ENCODE measurements around the gene MCTP1.

DNA sequence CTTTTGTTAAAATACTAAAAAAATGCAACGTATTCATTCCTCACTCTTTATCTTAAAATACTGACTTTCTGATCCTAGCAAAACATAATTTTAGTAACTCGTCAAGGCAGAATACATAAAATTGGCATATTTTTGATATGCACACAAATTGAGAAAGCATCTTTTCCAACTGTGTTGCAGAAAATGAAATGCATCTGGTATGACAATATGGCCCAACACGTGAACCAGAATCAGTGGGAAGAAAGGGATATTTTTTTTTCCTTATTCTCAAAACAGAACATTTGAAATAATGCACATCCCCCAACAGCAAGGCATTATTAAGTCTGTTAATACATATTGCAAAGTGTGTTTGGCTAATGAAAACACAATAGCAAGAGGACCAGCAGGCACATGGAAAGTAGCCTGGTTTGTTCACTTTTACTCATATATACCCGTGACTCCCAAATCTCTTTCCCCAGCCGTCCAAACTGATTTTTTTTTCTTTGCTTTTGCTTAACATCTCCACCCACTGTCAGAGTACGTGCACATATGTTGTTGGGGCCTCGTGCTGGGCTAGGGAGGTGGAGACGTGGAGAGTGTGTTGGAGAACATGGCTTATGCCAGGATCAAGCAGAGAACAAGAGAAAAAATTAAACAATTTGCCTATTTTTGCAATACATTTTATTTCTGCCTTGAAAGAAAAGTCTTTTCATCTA is 4.3 kb downstream of the MCTP1 start:
- TF ChIP-seq BACH2 (CRISPR knock-in tag; IDR thresholded peaks at IDR 0.05; ENCODE audit: borderline replicate concordance) = no peak
- TF ChIP-seq GLIS3 (CRISPR knock-in tag; IDR thresholded peaks at IDR 0.05) = no peak
- TF ChIP-seq RARB (CRISPR knock-in tag; IDR thresholded peaks at IDR 0.05) = no peak
- no peak for TF ChIP-seq ZFP30 (CRISPR knock-in tag; IDR thresholded peaks at IDR 0.05)

Data from SK-N-SH treated with all-trans-retinoic acid at 6 μM for 48 hours (cell line).